Measurements from ENCODE around the gene SLC41A3. TPM values are rescaled to one million over a fixed set of nuclear protein-coding genes. Genes with fewer than 3 reads are reported as not detected.

The SLC41A3 gene
- total RNA-seq, 1 experiment from 2014 or later = 35.5 TPM

GRCh38 chr3:125967156-125967555 is 116.8 kb downstream of the SLC41A3 start:
- H3K27me3 ChIP-seq (ENCODE audit: insufficient read depth, low read length) = peaks cover 4% of the 10 kb centered on the region; the same call in 1 of the 2 replicates
- H3K23ac ChIP-seq (ENCODE audit: insufficient read length, low read depth, low read length) = no peak overlapping the region
- H4K91ac ChIP-seq (ENCODE audit: insufficient read length, low read depth, low read length) = no peak overlapping the region
- no peak overlapping the region for H3K4ac ChIP-seq (ENCODE audit: low read depth, low read length)
- peaks cover 5 to 8% of the 10 kb centered on the region in 2 experiments for H3K4me1 Mint-ChIP-seq
- no peaks in the 10 kb centered on the region for H4K20me1 ChIP-seq (ENCODE audit: control insufficient read depth, insufficient read depth, insufficient read length)
- H3K36me3 Mint-ChIP-seq (ENCODE audit: insufficient read depth in 1 of 3, low read depth in 3 of 3) = no peaks in the 10 kb centered on the region
- H3K56ac ChIP-seq (ENCODE audit: insufficient read length, low read depth, low read length) = no peak overlapping the region
- H2BK15ac ChIP-seq (ENCODE audit: low read depth, low read length) = no peak overlapping the region
- no peak overlapping the region for H3K4me2 ChIP-seq (ENCODE audit: insufficient read depth, insufficient read length, low read length)
- no peaks in the 10 kb centered on the region for H3K79me1 ChIP-seq (ENCODE audit: insufficient read depth, low read depth, low read length, poor library complexity, severe bottlenecking)
- H2AK5ac ChIP-seq (ENCODE audit: insufficient read length, low read length) = no peak overlapping the region
- H3K9ac ChIP-seq (ENCODE audit: extremely low read depth, insufficient read length, low read length) = no peak overlapping the region
- no peak overlapping the region for H3K4me3 Mint-ChIP-seq
- H3K4me1 ChIP-seq (ENCODE audit: insufficient read depth, low read length) = no peaks in the 10 kb centered on the region
- H2BK5ac ChIP-seq (ENCODE audit: insufficient read length, low read length) = no peak overlapping the region
- H3K23me2 ChIP-seq (ENCODE audit: insufficient read length, low read depth, low read length, poor library complexity, severe bottlenecking) = peaks cover 4% of the 10 kb centered on the region
- H3K18ac ChIP-seq (ENCODE audit: insufficient read length, low read depth, low read length) = no peak overlapping the region
- DNase-seq = no peak
- no peak overlapping the region for H2BK20ac ChIP-seq (ENCODE audit: low read depth, low read length, poor library complexity, severe bottlenecking)
- no peak overlapping the region for H4K5ac ChIP-seq (ENCODE audit: insufficient read length, low read depth, low read length)
- H2AFZ ChIP-seq (ENCODE audit: low read length) = no peak overlapping the region
- H2BK120ac ChIP-seq (ENCODE audit: low read depth, low read length, poor library complexity, severe bottlenecking) = no peak overlapping the region
- peaks cover 36% of the 10 kb centered on the region for H3K27me3 Mint-ChIP-seq (ENCODE audit: low read depth)
- no peak overlapping the region for H3K27ac Mint-ChIP-seq
- H3K79me2 ChIP-seq (ENCODE audit: insufficient read depth, low read length) = no peaks in the 10 kb centered on the region
- no peak overlapping the region for H3T11ph ChIP-seq (ENCODE audit: low read length)
- H2BK12ac ChIP-seq (ENCODE audit: insufficient read length, low read depth, low read length) = no peak overlapping the region
- no peak overlapping the region for H4K8ac ChIP-seq (replicated peaks; ENCODE audit: insufficient read length, low read depth, low read length)
- H3K14ac ChIP-seq (ENCODE audit: insufficient read depth, low read length) = no peak overlapping the region
- no peaks in the 10 kb centered on the region for H3K9me3 Mint-ChIP-seq
- H3K9me3 ChIP-seq (ENCODE audit: control insufficient read depth, low read depth, low read length) = no peaks in the 10 kb centered on the region
- TF ChIP-seq, protein P1, sequence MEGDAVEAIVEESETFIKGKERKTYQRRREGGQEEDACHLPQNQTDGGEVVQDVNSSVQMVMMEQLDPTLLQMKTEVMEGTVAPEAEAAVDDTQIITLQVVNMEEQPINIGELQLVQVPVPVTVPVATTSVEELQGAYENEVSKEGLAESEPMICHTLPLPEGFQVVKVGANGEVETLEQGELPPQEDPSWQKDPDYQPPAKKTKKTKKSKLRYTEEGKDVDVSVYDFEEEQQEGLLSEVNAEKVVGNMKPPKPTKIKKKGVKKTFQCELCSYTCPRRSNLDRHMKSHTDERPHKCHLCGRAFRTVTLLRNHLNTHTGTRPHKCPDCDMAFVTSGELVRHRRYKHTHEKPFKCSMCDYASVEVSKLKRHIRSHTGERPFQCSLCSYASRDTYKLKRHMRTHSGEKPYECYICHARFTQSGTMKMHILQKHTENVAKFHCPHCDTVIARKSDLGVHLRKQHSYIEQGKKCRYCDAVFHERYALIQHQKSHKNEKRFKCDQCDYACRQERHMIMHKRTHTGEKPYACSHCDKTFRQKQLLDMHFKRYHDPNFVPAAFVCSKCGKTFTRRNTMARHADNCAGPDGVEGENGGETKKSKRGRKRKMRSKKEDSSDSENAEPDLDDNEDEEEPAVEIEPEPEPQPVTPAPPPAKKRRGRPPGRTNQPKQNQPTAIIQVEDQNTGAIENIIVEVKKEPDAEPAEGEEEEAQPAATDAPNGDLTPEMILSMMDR (conservative IDR thresholded peaks at IDR 0.05) = no peak
- no peak overlapping the region for H3K27ac ChIP-seq (ENCODE audit: insufficient read length, low read depth, low read length)
